ENCODE results near the gene CSF1.

Gene CSF1

GRCh38 chr1:109969907-109970306 is 59.3 kb downstream of the CSF1 start:
- H3K27ac ChIP-seq: peak overlapping the region; percentile 7
- DNase-seq (ENCODE audit: low read depth, low spot score): no peak

DNA sequence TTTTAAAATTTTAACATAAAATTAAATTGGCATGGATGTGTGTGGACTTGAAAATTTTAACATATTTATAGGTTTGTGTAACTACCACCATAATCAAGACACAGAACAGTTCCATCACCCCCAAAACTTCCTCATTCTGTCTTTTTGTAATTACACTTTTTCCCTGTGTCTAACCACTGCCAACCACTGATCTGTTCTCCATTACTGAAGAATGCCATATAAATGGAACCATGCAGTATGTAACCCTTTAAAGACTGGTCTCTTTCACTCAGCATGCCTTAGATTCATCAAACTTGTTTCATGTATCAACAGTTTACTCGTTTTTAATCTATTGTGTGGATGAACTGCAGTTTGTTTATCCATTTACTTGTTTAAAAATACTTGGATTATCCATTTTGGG is 60.9 kb downstream of the CSF1 start:
- H3K27ac ChIP-seq: no peak overlapping the region

DNA sequence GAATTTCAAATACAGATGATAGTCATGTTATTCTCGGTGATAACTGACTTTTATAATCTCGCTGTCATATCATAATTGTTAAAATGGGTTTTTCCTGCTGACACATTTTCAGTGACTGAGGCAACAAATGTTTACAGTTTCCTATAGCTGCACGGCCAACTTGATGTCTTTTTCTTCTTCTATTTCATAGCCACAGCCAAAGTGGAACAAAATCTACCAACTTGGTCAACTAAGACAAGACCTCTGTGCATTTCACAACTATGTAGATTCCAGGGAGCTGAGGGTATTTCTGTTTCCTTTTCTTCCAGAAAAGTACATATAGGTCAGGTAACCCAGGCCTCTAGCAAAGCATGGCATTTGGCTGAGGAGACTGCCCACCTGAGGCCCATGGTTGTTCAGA is 63.5 kb downstream of the CSF1 start:
- no peak overlapping the region for H3K27ac ChIP-seq
- DNase-seq (ENCODE audit: low read depth, low spot score): no peak

More for the DNA sequence above, 60.9 kb downstream of the CSF1 start:
- DNase-seq (ENCODE audit: low read depth, low spot score): no peak

GRCh38 chr1:109975718-109976117 is 65.1 kb downstream of the CSF1 start:
- peak overlapping the region; percentile 22 for H3K27ac ChIP-seq
- no peak for DNase-seq (ENCODE audit: low read depth, low spot score)

GRCh38 chr1:109976762-109977161 is 66.1 kb downstream of the CSF1 start:
- no peak overlapping the region for H3K27ac ChIP-seq
- DNase-seq (ENCODE audit: low read depth, low spot score): no peak

DNA sequence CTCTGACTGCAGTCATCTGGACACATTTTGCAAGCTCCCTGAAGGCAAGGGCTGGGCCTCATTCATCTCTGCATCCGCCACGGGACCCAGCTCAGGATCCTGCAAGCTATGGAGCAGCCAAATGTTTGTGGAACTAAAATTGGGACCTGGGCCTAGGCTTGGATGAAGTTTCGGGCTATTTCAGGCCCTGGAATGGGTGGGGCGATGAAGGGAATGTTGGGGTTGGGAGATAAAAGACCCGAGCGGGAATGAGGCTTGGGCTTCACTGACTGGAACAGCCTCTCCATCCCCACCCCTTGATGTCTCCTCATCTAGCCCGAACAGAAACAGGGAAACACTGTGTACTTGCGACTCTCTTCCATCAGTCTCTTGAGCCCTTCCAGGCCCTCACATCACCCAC is 66.6 kb downstream of the CSF1 start:
- DNase-seq (ENCODE audit: low read depth, low spot score): no peak
- H3K27ac ChIP-seq: no peak overlapping the region

DNA sequence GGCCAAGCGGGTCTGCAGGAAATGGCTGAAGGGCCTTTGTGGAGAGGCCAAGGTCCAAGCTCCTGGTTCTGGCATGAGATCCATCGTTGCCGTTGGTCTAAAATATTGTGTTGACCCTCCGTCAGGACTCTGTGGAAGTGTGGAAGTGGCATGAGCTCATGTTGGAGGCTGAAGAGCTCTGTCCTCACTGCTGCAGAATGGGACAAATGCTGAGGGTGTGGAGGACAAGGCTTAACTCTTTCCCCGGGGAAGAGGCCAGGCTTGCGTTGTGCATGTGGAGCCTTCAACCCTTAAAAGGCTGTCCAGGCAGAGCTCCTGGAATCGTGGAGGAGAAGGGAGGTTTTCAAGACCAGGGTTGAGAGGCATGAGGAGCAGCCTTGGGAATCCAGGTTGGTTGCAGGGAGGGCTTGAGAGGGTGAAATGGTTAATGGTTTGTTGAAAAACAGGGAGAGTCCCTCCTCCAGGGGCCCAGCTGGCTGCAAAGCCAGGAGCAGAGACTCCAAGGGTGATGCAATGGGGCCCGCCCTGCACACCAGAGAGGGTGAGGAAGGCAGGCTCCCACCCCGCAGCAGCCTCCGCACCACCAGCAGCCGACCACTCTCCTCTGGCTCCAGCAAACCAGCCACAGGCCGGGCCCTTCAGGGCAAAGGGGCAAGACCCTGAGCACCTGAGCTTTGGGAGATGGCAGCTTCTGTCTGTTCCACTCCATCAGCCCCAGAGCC is 67.2 kb downstream of the CSF1 start:
- no peak overlapping the region for H3K27ac ChIP-seq
- no peak for DNase-seq (ENCODE audit: low read depth, low spot score)

DNA sequence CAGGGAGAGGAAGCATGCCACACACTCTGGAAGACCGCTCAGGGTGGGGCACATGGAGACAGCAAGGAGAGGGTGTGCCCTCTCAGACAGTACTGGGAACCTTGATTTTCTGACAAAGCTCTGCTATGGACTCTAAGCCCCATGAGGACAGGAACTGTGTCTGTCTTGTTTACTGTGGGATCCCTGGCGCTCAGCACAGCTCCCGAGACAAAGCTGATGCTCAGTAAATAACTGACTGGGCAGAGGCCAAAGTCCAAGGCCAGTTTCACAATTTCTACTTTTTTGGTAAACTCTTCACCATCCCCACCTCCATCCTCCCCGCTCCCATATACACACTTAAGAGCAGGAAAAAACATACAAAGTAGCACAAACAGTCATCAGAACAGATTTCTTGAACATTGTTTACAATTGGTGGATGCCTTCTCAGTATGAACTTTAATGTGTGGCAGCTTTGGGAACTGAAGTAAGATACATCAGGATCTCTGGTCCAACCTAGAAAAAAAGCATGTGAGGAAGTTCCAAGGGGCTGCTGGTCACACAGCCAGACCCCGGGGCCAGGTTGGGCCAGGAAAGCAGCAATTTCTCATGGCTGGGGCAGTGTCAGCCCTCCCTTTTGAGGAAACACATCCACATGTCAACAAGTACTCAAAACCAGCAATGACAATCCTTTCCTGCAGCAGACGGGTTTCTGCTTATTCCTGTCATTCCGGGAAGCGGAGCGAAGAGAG is 68.3 kb downstream of the CSF1 start:
- peak overlapping the region; percentile 52 for H3K27ac ChIP-seq
- DNase-seq (ENCODE audit: low read depth, low spot score): no peak

DNA sequence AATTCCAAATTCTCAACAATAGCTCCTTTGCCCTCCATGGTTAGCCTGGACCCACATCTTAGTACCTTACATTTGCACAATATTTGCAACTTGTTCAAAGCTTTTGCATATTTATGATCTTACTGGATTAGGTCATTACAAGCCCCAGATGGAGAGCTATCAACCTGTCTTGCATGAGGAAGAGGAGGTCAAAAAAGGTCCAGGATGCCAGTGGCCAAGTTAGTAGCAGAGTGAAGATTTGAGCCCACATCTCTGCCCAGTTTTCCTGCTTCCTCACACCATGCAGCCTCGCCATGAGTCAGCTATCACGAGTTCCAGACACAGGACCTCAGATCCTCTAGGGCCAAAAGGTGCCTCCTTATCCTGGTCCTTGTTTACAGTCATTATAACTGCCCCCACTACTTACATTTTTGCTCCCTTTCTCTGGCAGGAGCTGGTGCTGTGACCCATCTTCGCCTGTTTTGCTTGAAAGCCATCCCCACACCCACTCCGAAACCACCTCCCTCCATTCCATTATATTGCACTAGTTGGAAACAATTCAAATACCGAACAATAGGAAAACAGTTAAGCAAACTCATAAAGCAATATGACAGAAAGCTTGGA is 68.9 kb downstream of the CSF1 start:
- DNase-seq (ENCODE audit: low read depth, low spot score): no peak

More for the DNA sequence above, 68.9 kb downstream of the CSF1 start:
- H3K27ac ChIP-seq: peak overlapping the region; percentile 52

Data from epithelial cell of prostate (primary cell).